GM21381 (cell line): Measurements from ENCODE around the gene KIF24.
A peak's percentile ranks its signal among the peaks of the same experiment; 100 is the strongest.
"Not testable (repeated sequence)": the region's sequence is repeated elsewhere in the genome, so short reads cannot be mapped to it uniquely, and the experiment has no call there.

Experiments used
- ATAC-seq: cut with Tn5 transposase; IDR thresholded peaks from one replicate; pipeline ENCODE4 v1.9.1; 2021; ENCODE audit warnings: mild to moderate bottlenecking, moderate library complexity; ENCODE audit not compliant: unreplicated experiment

KIF24 gene

DNA sequence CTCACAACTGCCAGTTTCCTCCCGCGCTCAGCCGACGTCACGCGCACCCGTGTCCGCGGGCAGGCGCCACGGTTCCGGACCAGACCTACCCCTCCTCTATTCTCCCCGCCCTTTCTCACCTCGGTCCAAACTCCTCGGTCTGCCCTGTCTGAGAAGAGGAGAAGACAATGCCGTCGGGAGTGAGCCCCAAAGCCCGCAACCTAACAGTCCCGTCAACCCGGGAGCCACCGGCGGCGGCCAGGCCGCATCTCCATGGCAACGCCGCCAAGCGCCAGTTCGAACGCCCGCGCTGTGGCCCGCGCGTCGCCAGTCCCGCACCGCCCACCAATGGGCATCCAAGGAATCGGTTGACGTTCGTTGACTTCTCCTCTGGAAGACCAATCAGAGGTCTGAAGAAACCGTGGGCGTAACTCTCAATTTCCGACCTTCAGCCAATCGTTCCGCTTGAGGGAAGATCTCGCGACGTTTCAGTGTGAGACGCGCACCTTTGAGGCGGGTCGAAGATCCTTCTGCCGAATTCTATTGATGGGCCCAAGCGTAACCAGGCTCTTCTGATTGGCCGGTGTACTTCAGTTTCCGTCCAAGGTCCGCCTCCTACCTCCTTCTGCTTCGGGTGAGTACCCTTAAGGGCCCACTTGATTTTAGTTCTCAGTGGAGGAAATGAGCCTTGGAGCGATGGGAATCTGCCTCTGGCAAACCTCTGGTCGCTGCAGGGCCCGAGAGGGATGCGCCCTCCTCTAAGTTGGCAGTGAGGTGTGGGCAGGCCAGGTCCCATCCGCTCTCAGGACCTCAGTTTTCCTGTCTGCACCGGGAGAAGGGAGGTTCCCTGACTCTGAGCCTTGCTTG is at the start of gene KIF24, which contains the start of gene NUDT2:
KIF24 (minus strand) TSS at position 282 of the 846 bp plus-strand sequence. CDS start 17,922 bp downstream, outside the sequence.
NUDT2 (plus strand) TSS at position 583 of the 846 bp plus-strand sequence. CDS start 9,471 bp downstream, outside the sequence.
- peak; percentile 92 for ATAC-seq

- no peak for ATAC-seq
These were observed 49.5 kb upstream of the KIF24 start for GRCh38 chr9:34378376-34379060.

GRCh38 chr9:34377404-34377746 is 48.3 kb upstream of the KIF24 start:
- ATAC-seq: no peak

DNA sequence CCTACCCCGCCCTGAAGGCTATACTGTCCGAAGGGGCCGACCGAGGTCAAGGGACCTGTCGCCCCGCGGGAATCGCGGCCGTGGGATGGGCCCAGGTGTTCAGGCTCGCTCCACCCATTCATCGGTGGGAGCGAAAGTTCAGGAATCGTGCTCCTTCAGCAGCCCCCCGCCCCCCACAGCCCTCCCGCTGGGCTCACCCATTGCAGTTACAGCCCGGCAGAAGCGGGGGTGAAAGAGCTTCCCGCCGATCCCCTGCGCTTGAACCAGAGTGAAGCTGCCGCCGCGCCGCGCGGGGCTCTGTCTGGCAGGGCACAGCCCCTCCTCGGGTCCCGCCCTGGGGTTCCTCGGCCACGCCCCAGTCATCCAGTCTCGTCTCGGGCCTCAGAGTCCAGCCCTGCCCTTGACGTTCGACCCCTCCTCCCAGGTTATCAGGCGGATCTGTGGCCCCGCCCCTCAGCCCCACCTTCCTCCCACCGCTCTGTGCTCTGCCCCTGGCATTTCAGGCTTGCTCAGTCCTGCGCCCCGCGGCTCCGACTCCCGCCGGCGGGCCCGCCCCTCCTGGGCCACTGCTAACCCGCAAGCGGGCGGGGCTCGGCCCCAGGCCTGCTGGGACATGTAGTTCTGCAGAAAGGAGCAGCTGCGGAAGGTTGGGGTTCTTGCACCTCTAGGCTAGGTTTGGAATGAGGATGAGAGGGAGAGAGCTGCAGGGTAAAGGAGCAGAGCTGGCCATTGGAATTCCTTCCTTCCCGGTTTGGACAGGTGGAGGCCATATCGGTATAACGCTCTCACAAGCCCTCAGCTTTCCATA is 47.7 kb upstream of the KIF24 start, which contains the start of gene MYORG:
MYORG (minus strand) TSS at position 303 of the 808 bp plus-strand sequence. CDS start 3,955 bp downstream, outside the sequence.
- ATAC-seq: peak; percentile 81

GRCh38 chr9:34375901-34376595 is 47.0 kb upstream of the KIF24 start:
- ATAC-seq: no peak

DNA sequence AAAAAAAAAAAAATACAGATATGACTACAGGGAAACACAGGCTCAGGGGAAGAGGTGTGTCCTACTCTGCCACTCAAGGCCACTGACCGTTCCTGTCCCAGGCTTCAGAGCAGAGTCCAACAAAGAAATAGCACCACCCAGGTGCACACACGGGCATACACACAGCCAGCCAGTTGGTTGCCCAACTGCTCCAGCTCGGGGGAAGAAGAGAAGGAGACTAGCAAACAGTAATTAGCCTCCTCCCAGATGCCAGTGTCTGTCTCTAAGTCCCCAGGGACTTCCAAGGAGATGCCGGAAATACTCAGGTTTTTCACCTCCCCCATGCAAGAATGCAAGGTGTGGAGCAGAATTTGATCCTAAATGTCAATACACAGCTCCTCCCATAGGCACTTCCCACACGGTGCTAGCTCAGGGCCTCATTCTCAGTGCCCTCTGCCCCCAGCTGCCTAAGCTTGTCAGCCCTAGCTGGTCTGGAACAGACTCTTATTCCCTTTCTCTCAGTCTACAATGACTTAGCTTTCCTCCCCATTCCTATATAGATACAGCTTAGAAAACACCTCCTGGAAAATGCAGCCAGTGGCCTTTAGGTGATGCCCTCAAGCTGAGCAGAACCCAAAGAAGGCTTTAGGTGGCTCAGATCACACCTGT is 46.0 kb upstream of the KIF24 start:
- no peak for ATAC-seq

GRCh38 chr9:34374339-34374738 is 45.3 kb upstream of the KIF24 start:
- ATAC-seq: no peak

DNA sequence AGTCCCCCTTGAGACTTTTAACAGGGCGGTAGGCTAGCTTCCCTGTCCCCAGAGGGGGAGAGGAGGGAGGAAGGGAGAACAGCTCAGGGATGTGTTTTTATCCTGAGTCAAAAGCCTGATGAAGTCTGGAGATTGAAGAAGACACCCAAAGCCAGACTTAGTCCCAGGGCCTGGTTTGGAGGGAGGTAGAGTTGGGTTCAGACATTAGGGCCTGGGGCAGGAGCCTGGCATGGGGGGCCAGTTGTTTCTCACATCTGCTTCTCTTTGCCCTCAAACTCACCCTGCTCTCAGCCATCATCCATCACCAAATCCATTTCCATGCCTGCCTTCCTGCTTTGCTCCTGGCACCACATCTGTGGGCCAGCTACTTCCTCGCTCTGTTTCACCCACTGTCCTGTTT is 44.7 kb upstream of the KIF24 start:
- no peak for ATAC-seq

DNA sequence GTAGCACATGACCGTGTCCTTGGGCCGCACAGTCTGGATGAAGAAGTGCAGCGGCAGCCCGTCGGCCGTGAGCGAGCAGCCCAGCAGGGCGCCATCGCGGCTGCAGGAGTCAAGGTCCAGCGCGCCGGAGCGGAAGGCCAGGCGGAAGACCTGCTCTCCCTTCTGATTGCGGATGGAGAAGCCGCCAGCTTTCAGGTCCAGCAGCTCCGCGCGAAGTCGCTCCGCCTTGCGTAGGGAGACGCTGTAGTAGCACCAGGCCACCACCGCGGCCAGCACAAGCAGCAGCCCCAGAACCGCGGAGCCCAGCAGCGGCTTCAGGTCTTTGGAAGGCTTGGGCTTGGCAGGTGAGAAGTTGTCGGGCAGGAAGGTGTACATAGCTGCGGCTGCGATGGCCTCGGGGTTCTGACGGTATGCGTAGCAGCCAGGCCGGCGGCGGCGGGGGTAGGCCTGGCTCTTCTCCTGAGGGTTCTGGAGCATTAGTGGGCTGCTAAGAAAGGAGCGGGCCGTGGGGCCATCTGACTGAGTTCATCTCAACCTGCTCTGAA is 43.5 kb upstream of the KIF24 start:
- no peak for ATAC-seq

DNA sequence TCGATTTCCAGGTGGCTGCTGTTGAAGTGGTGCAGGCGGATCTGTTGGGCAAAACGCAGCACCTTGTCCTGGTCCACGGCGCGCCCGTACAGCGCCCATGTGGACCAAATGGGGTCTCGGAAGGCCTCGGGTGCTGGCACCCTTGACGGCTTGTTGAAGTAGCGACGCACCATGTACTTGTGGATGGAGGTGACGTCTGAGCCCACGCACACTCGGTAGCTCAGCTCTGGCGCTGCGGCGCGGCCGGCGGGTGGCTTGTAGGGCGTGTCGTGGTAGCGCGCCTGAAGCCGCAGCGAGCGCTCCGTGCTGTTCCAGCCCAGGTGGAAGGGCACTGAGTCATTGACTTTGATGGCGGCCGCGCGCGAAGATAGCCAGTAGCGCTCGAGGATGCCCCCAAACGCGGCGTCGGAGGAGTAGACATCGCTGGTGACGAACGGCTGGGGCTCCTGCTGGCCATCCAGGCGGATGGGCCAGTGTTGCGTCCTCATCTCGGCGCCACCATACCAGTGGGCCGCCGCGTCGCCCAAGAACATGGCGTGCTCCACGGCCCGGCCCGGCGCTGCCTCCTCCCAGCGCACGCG is 42.9 kb upstream of the KIF24 start:
- no peak for ATAC-seq

GRCh38 chr9:34370970-34371880 is 42.2 kb upstream of the KIF24 start:
- ATAC-seq: no peak

DNA sequence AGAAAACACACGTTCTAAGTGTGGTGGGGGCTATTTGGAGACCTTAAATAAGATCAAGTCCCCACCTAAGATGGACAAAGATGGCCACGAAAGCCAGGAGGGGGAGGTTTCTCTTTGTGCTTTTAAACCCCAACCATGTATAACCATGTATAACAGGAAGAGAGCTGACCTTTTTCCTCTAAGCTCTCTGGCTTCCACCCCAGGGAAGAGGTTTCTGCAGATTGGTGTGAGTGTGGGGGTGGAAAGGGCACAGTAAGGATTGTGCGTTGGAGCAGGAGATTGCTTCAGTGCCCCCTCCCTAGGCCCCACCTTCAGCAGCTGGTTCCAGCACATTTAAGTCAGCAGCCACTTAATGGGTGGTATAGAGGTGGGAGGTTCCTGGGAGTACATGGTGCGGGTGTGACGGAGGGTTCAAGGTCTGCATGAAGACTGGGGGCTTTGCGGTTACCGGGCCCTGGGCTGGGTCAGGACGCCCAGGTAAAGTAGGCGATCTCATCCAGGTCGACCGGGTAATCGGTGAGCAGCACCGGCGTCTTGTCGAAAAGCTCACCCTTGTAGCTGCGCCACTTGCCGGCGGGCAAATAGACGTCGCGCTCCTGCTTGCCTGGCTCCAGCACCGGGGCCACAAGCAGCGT is 41.4 kb upstream of the KIF24 start:
- no peak for ATAC-seq

DNA sequence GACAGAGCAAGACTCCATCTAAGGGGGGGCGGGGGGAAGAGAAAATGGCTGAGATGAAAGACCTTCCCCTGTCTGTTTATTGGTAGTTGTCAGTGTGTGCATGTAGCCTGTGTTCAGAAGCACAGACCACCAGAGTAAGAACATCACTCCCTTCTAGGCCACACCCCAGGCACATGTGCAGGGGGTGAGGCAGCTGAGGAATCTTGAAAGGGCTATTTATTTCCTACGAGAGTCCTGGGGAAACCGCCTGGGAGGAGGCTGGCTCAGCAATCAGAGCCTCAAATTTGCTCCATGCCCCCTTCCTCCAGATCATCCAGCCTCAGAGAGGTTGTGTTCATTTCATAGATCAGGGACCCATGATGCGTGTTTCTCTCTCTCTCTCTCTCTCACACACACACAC is 40.6 kb upstream of the KIF24 start:
- no peak for ATAC-seq

GRCh38 chr9:34368796-34369195 is 39.7 kb upstream of the KIF24 start:
- ATAC-seq: not testable (repeated sequence)

- ATAC-seq: not testable (repeated sequence)
These were observed 38.8 kb upstream of the KIF24 start for GRCh38 chr9:34367751-34368410.

DNA sequence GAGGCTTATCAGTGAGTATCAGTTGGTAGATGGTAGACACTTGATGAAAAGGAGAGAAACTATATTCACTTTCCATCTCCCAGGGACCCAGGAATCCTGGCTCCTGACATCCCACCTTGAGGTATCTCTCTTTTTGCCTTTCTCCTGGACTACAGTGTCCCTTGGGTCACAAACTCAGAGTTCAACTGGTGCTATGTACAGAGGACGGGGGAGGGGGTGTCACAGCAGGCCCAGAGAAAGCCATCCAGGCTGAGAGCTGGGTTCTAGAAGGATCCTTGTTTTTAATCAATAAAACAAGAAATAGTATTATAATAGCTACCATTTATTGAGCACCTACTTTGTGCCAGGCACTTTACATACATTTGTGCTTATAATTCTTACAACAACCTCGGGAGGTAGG is 37.3 kb upstream of the KIF24 start:
- no peak for ATAC-seq

GRCh38 chr9:34365282-34365681 is 36.2 kb upstream of the KIF24 start:
- no peak for ATAC-seq
